ENCODE data around the gene LEAP2.

LEAP2 gene

GRCh38 chr5:132873119-132873929 is at the start of gene LEAP2:
LEAP2 (plus strand) TSS chr5:132873668; CDS start chr5:132873695, 27 bp downstream.
- no peaks in the 10 kb centered on the region for H3K9me3 Mint-ChIP-seq
- H3K4me1 Mint-ChIP-seq (ENCODE audit: low read depth) = peaks cover 6% of the 10 kb centered on the region
- H3K4me3 Mint-ChIP-seq = no peak within 1 kb of the TSS
- peak within 1 kb of the TSS; percentile 30 for H3K27ac Mint-ChIP-seq
- peaks cover 42% of the 10 kb centered on the region for H3K36me3 Mint-ChIP-seq (ENCODE audit: low read depth)
- no peaks in the 10 kb centered on the region for H3K27me3 Mint-ChIP-seq

- no peaks in the 10 kb centered on the region for H3K36me3 Mint-ChIP-seq (ENCODE audit: low read depth)
- no peaks in the 10 kb centered on the region for H3K9me3 Mint-ChIP-seq
- H3K27me3 Mint-ChIP-seq = peaks cover 68% of the 10 kb centered on the region
- H3K27ac Mint-ChIP-seq = no peak overlapping the region
- H3K4me1 Mint-ChIP-seq (ENCODE audit: low read depth) = peaks cover 16% of the 10 kb centered on the region
- H3K4me3 Mint-ChIP-seq = peak overlapping the region; percentile 45
Observed at GRCh38 chr5:132824426-132824825, 49.0 kb upstream of the LEAP2 start.

GRCh38 chr5:132825033-132825833 is 48.2 kb upstream of the LEAP2 start:
- H3K9me3 Mint-ChIP-seq = no peaks in the 10 kb centered on the region
- H3K27ac Mint-ChIP-seq = no peak overlapping the region
- peak overlapping the region; percentile 45 for H3K4me3 Mint-ChIP-seq
- H3K27me3 Mint-ChIP-seq = peaks cover 69% of the 10 kb centered on the region
- peaks cover 8% of the 10 kb centered on the region for H3K4me1 Mint-ChIP-seq (ENCODE audit: low read depth)
- no peaks in the 10 kb centered on the region for H3K36me3 Mint-ChIP-seq (ENCODE audit: low read depth)

- no peaks in the 10 kb centered on the region for H3K9me3 Mint-ChIP-seq
- H3K27ac Mint-ChIP-seq = no peak overlapping the region
- no peaks in the 10 kb centered on the region for H3K36me3 Mint-ChIP-seq (ENCODE audit: low read depth)
- peaks cover 5% of the 10 kb centered on the region for H3K4me1 Mint-ChIP-seq (ENCODE audit: low read depth)
- H3K27me3 Mint-ChIP-seq = peaks cover 67% of the 10 kb centered on the region
- H3K4me3 Mint-ChIP-seq = peak overlapping the region; percentile 20
Observed at GRCh38 chr5:132825834-132826391, 47.6 kb upstream of the LEAP2 start.

- H3K4me1 Mint-ChIP-seq (ENCODE audit: low read depth) = peaks cover 11% of the 10 kb centered on the region
- H3K27me3 Mint-ChIP-seq = peaks cover 70% of the 10 kb centered on the region
- H3K9me3 Mint-ChIP-seq = no peaks in the 10 kb centered on the region
- no peak overlapping the region for H3K27ac Mint-ChIP-seq
- H3K4me3 Mint-ChIP-seq = peak overlapping the region; percentile 19
- H3K36me3 Mint-ChIP-seq (ENCODE audit: low read depth) = no peaks in the 10 kb centered on the region
Observed at GRCh38 chr5:132826424-132827082, 46.9 kb upstream of the LEAP2 start.

- Mint-ChIP-seq H3K9me3 (no peaks in the 10 kb centered on the region), H3K4me3 (no peak overlapping the region), H3K27me3 (peaks cover 65% of the 10 kb centered on the region), H3K36me3 (ENCODE audit: low read depth) (no peaks in the 10 kb centered on the region), H3K27ac (no peak overlapping the region), H3K4me1 (ENCODE audit: low read depth) (peaks cover 11% of the 10 kb centered on the region)
Observed at GRCh38 chr5:132827943-132828673, 45.4 kb upstream of the LEAP2 start.

GRCh38 chr5:132828846-132829494 is 44.5 kb upstream of the LEAP2 start:
- peak overlapping the region; percentile 86 for H3K4me3 Mint-ChIP-seq
- no peaks in the 10 kb centered on the region for H3K9me3 Mint-ChIP-seq
- no peaks in the 10 kb centered on the region for H3K36me3 Mint-ChIP-seq (ENCODE audit: low read depth)
- H3K27me3 Mint-ChIP-seq = peaks cover 59% of the 10 kb centered on the region
- peaks cover 11% of the 10 kb centered on the region for H3K4me1 Mint-ChIP-seq (ENCODE audit: low read depth)
- H3K27ac Mint-ChIP-seq = no peak overlapping the region

- Mint-ChIP-seq H3K4me1 (ENCODE audit: low read depth) (peaks cover 11% of the 10 kb centered on the region), H3K9me3 (no peaks in the 10 kb centered on the region), H3K27ac (peak overlapping the region; percentile 78), H3K27me3 (peaks cover 51% of the 10 kb centered on the region), H3K4me3 (peak overlapping the region; percentile 86), H3K36me3 (ENCODE audit: low read depth) (no peaks in the 10 kb centered on the region)
Observed at GRCh38 chr5:132829742-132830435, 43.6 kb upstream of the LEAP2 start.

- H3K4me3 Mint-ChIP-seq = peak within 1 kb of the TSS; percentile 86
- peak within 1 kb of the TSS; percentile 78 for H3K27ac Mint-ChIP-seq
- peaks cover 48% of the 10 kb centered on the region for H3K27me3 Mint-ChIP-seq
- no peaks in the 10 kb centered on the region for H3K36me3 Mint-ChIP-seq (ENCODE audit: low read depth)
- no peaks in the 10 kb centered on the region for H3K9me3 Mint-ChIP-seq
- peaks cover 11% of the 10 kb centered on the region for H3K4me1 Mint-ChIP-seq (ENCODE audit: low read depth)
Observed at GRCh38 chr5:132830436-132831094, 42.9 kb upstream of the LEAP2 start, which contains the start of gene SHROOM1. SHROOM1 (minus strand) TSS chr5:132830647; CDS start chr5:132826140, 4,507 bp downstream.

- Mint-ChIP-seq H3K4me3 (peak overlapping the region; percentile 74), H3K9me3 (no peaks in the 10 kb centered on the region), H3K27me3 (peaks cover 43% of the 10 kb centered on the region), H3K27ac (peak overlapping the region; percentile 63), H3K36me3 (ENCODE audit: low read depth) (no peaks in the 10 kb centered on the region), H3K4me1 (ENCODE audit: low read depth) (peaks cover 11% of the 10 kb centered on the region)
Observed at GRCh38 chr5:132831095-132831860, 42.2 kb upstream of the LEAP2 start.

GRCh38 chr5:132832612-132833011 is 40.9 kb upstream of the LEAP2 start:
- Mint-ChIP-seq H3K36me3 (ENCODE audit: low read depth) (no peaks in the 10 kb centered on the region), H3K27me3 (peaks cover 29% of the 10 kb centered on the region), H3K27ac (no peak overlapping the region), H3K4me3 (no peak overlapping the region), H3K4me1 (ENCODE audit: low read depth) (peaks cover 11% of the 10 kb centered on the region), H3K9me3 (no peaks in the 10 kb centered on the region)

- Mint-ChIP-seq H3K9me3 (no peaks in the 10 kb centered on the region), H3K27me3 (peaks cover 17% of the 10 kb centered on the region), H3K4me1 (ENCODE audit: low read depth) (peaks cover 9% of the 10 kb centered on the region), H3K36me3 (ENCODE audit: low read depth) (no peaks in the 10 kb centered on the region), H3K4me3 (no peak overlapping the region), H3K27ac (no peak overlapping the region)
Observed at GRCh38 chr5:132834057-132834456, 39.4 kb upstream of the LEAP2 start.

Measured in stimulated activated naive CD8-positive, alpha-beta T cell treated with anti-CD3 and anti-CD28 coated beads, Interleukin-15, Interleukin-2, amounts not matched to agents 100 ng/mL and 50 ng/mL, for 24 hours (primary cell).